Measurements from ENCODE around the gene RNF214. TPM values are rescaled to one million over a fixed set of nuclear protein-coding genes. Genes with fewer than 3 reads are reported as not detected.

RNF214 gene
- total and polyA plus RNA-seq, 12 donors = 7.3 to 33.5 (median 25.4) TPM

- TF ChIP-seq CTCF (IDR thresholded peaks at IDR 0.05) = no peak
- Histone ChIP-seq H3K36me3 (peaks cover 0 to 98% (median 58%) of the 10 kb centered on the region in 9 donors), H3K9me3 (no peaks in the 10 kb centered on the region), H3K27me3 (no peaks in the 10 kb centered on the region), H3K27ac (peak overlapping the region in 1 of 10 donors; percentile 69), H3K4me1 (peaks cover 0 to 27% (median 1%) of the 10 kb centered on the region in 9 donors), H3K4me3 (no peak overlapping the region)
- WGBS, 2 donors = 90 to 98% methylated on average over 4 of the region's 4 CpGs
- ATAC-seq = no peak
- no peak for DNase-seq
- intact Hi-C loops (cut with DNase I) = no loop called here
Observed at GRCh38 chr11:117186431-117186761, 46.1 kb upstream of the RNF214 start.

GRCh38 chr11:117187007-117187406 lies 45.5 kb upstream of the RNF214 start:
- no peak for DNase-seq
- Histone ChIP-seq H3K9me3 (no peaks in the 10 kb centered on the region), H3K36me3 (peaks cover 0 to 100% (median 61%) of the 10 kb centered on the region in 9 donors), H3K4me1 (peaks cover 0 to 25% (median 0%) of the 10 kb centered on the region in 9 donors), H3K27ac (peak overlapping the region in 1 of 10 donors; percentile 69), H3K4me3 (no peak overlapping the region), H3K27me3 (no peaks in the 10 kb centered on the region)
- no peak for TF ChIP-seq CTCF (IDR thresholded peaks at IDR 0.05)
- WGBS, 2 donors = 76 to 80% methylated on average over 6 of the region's 6 CpGs
- ATAC-seq = no peak
- intact Hi-C loops (cut with DNase I) = no loop called here

GRCh38 chr11:117187428-117187798 lies 45.1 kb upstream of the RNF214 start:
- H3K27me3 ChIP-seq = no peaks in the 10 kb centered on the region
- no peaks in the 10 kb centered on the region for H3K9me3 ChIP-seq
- DNase-seq = no peak
- H3K4me3 ChIP-seq = no peak overlapping the region
- H3K27ac ChIP-seq = peak overlapping the region in 1 of 10 donors; percentile 69
- WGBS, 2 donors = 86 to 87% methylated on average over 13 of the region's 13 CpGs
- H3K4me1 ChIP-seq = peaks cover 0 to 25% (median 0%) of the 10 kb centered on the region in 9 donors
- no peak for TF ChIP-seq CTCF (IDR thresholded peaks at IDR 0.05)
- peaks cover 0 to 100% (median 61%) of the 10 kb centered on the region in 9 donors for H3K36me3 ChIP-seq
- ATAC-seq = no peak
- intact Hi-C loops (cut with DNase I) = no loop called here

GRCh38 chr11:117187799-117188481 lies 44.5 kb upstream of the RNF214 start:
- 91 to 94% methylated on average over 16 of the region's 16 CpGs for WGBS, 2 donors
- ATAC-seq (no peak), DNase-seq (no peak)
- H3K4me1 ChIP-seq = peaks cover 0 to 25% (median 0%) of the 10 kb centered on the region in 9 donors
- H3K36me3 ChIP-seq = peaks cover 1 to 100% (median 61%) of the 10 kb centered on the region in 9 donors
- no peaks in the 10 kb centered on the region for H3K9me3 ChIP-seq
- H3K4me3 ChIP-seq = no peak overlapping the region
- intact Hi-C loops (cut with DNase I) = no loop called here
- H3K27me3 ChIP-seq = no peaks in the 10 kb centered on the region
- peak overlapping the region in 1 of 10 donors; percentile 69 for H3K27ac ChIP-seq
- no peak for TF ChIP-seq CTCF (IDR thresholded peaks at IDR 0.05)

All from heart right ventricle (tissue), 16 donors.